Measurements from ENCODE around the gene GALM.
"Not testable (repeated sequence)": the region's sequence is repeated elsewhere in the genome, so short reads cannot be mapped to it uniquely, and the experiment has no call there.

GALM gene

GRCh38 chr2:38700113-38700785 is 34.3 kb downstream of the GALM start:
- Histone ChIP-seq H3K9ac (ENCODE audit: low read length in 2 of 2) (no peak overlapping the region), H3K9me3 (ENCODE audit: control insufficient read depth in 2 of 2, low read length in 2 of 2) (no peaks in the 10 kb centered on the region), H3K36me3 (ENCODE audit: control insufficient read depth in 2 of 2, insufficient read depth in 2 of 2, low read length in 2 of 2) (no peaks in the 10 kb centered on the region), H3K27ac (ENCODE audit: low read length) (no peak overlapping the region), H3K4me1 (ENCODE audit: control insufficient read depth, insufficient read depth, low read length) (no peaks in the 10 kb centered on the region), H3K4me3 (ENCODE audit: low read length in 2 of 2) (no peak overlapping the region), H3K27me3 (ENCODE audit: control insufficient read depth in 1 of 2, insufficient read depth in 2 of 2, low read length in 2 of 2) (no peaks in the 10 kb centered on the region)

GRCh38 chr2:38700881-38701458 is 35.1 kb downstream of the GALM start:
- Histone ChIP-seq H3K27ac (ENCODE audit: low read length) (no peak overlapping the region), H3K27me3 (ENCODE audit: control insufficient read depth in 1 of 2, insufficient read depth in 2 of 2, low read length in 2 of 2) (no peaks in the 10 kb centered on the region), H3K4me3 (ENCODE audit: low read length in 2 of 2) (no peak overlapping the region), H3K36me3 (ENCODE audit: control insufficient read depth in 2 of 2, insufficient read depth in 2 of 2, low read length in 2 of 2) (no peaks in the 10 kb centered on the region), H3K4me1 (ENCODE audit: control insufficient read depth, insufficient read depth, low read length) (no peaks in the 10 kb centered on the region), H3K9me3 (ENCODE audit: control insufficient read depth in 2 of 2, low read length in 2 of 2) (no peaks in the 10 kb centered on the region), H3K9ac (ENCODE audit: low read length in 2 of 2) (no peak overlapping the region)

- Histone ChIP-seq H3K27me3 (ENCODE audit: control insufficient read depth in 1 of 2, insufficient read depth in 2 of 2, low read length in 2 of 2) (no peaks in the 10 kb centered on the region), H3K9me3 (ENCODE audit: control insufficient read depth in 2 of 2, low read length in 2 of 2) (no peaks in the 10 kb centered on the region), H3K36me3 (ENCODE audit: control insufficient read depth in 2 of 2, insufficient read depth in 2 of 2, low read length in 2 of 2) (no peaks in the 10 kb centered on the region), H3K4me1 (ENCODE audit: control insufficient read depth, insufficient read depth, low read length) (no peaks in the 10 kb centered on the region), H3K27ac (ENCODE audit: low read length) (no peak overlapping the region), H3K9ac (ENCODE audit: low read length in 2 of 2) (no peak overlapping the region), H3K4me3 (ENCODE audit: low read length in 2 of 2) (no peak overlapping the region)
Observed at GRCh38 chr2:38701542-38701941, 35.6 kb downstream of the GALM start.

- Histone ChIP-seq H3K9ac (ENCODE audit: low read length in 2 of 2) (no peak overlapping the region), H3K4me3 (ENCODE audit: low read length in 2 of 2) (no peak overlapping the region), H3K4me1 (ENCODE audit: control insufficient read depth, insufficient read depth, low read length) (no peaks in the 10 kb centered on the region), H3K27ac (ENCODE audit: low read length) (no peak overlapping the region), H3K9me3 (ENCODE audit: control insufficient read depth in 2 of 2, low read length in 2 of 2) (no peaks in the 10 kb centered on the region), H3K36me3 (ENCODE audit: control insufficient read depth in 2 of 2, insufficient read depth in 2 of 2, low read length in 2 of 2) (no peaks in the 10 kb centered on the region), H3K27me3 (ENCODE audit: control insufficient read depth in 1 of 2, insufficient read depth in 2 of 2, low read length in 2 of 2) (no peaks in the 10 kb centered on the region)
Observed at GRCh38 chr2:38702413-38702812, 36.5 kb downstream of the GALM start.

- not testable (repeated sequence) for H3K9me3 ChIP-seq (ENCODE audit: control insufficient read depth in 2 of 2, low read length in 2 of 2); H3K9ac ChIP-seq (ENCODE audit: low read length in 2 of 2); H3K27me3 ChIP-seq (ENCODE audit: control insufficient read depth in 1 of 2, insufficient read depth in 2 of 2, low read length in 2 of 2); H3K4me3 ChIP-seq (ENCODE audit: low read length in 2 of 2); H3K27ac ChIP-seq (ENCODE audit: low read length); H3K4me1 ChIP-seq (ENCODE audit: control insufficient read depth, insufficient read depth, low read length); H3K36me3 ChIP-seq (ENCODE audit: control insufficient read depth in 2 of 2, insufficient read depth in 2 of 2, low read length in 2 of 2)
Observed at GRCh38 chr2:38703336-38703735, 37.4 kb downstream of the GALM start.

GRCh38 chr2:38704664-38705063 is 38.8 kb downstream of the GALM start:
- H3K36me3 ChIP-seq (ENCODE audit: control insufficient read depth in 2 of 2, insufficient read depth in 2 of 2, low read length in 2 of 2), result no peaks in the 10 kb centered on the region
- H3K27me3 ChIP-seq (ENCODE audit: control insufficient read depth in 1 of 2, insufficient read depth in 2 of 2, low read length in 2 of 2), result no peaks in the 10 kb centered on the region
- H3K27ac ChIP-seq (ENCODE audit: low read length), result no peak overlapping the region
- no peaks in the 10 kb centered on the region for H3K9me3 ChIP-seq (ENCODE audit: control insufficient read depth in 2 of 2, low read length in 2 of 2)
- no peak overlapping the region for H3K9ac ChIP-seq (ENCODE audit: low read length in 2 of 2)
- no peak overlapping the region for H3K4me3 ChIP-seq (ENCODE audit: low read length in 2 of 2)
- no peaks in the 10 kb centered on the region for H3K4me1 ChIP-seq (ENCODE audit: control insufficient read depth, insufficient read depth, low read length)

- Histone ChIP-seq H3K27me3 (ENCODE audit: control insufficient read depth in 1 of 2, insufficient read depth in 2 of 2, low read length in 2 of 2) (no peaks in the 10 kb centered on the region), H3K9me3 (ENCODE audit: control insufficient read depth in 2 of 2, low read length in 2 of 2) (no peaks in the 10 kb centered on the region), H3K27ac (ENCODE audit: low read length) (no peak overlapping the region), H3K4me1 (ENCODE audit: control insufficient read depth, insufficient read depth, low read length) (no peaks in the 10 kb centered on the region), H3K36me3 (ENCODE audit: control insufficient read depth in 2 of 2, insufficient read depth in 2 of 2, low read length in 2 of 2) (peaks cover 0 to 4% of the 10 kb centered on the region in 2 donors), H3K9ac (ENCODE audit: low read length in 2 of 2) (no peak overlapping the region), H3K4me3 (ENCODE audit: low read length in 2 of 2) (no peak overlapping the region)
Observed at GRCh38 chr2:38706846-38707345, 41.0 kb downstream of the GALM start.

GRCh38 chr2:38708491-38708890 is 42.6 kb downstream of the GALM start:
- not testable (repeated sequence) for H3K4me1 ChIP-seq (ENCODE audit: control insufficient read depth, insufficient read depth, low read length); H3K27me3 ChIP-seq (ENCODE audit: control insufficient read depth in 1 of 2, insufficient read depth in 2 of 2, low read length in 2 of 2); H3K36me3 ChIP-seq (ENCODE audit: control insufficient read depth in 2 of 2, insufficient read depth in 2 of 2, low read length in 2 of 2); H3K4me3 ChIP-seq (ENCODE audit: low read length in 2 of 2); H3K9ac ChIP-seq (ENCODE audit: low read length in 2 of 2); H3K27ac ChIP-seq (ENCODE audit: low read length); H3K9me3 ChIP-seq (ENCODE audit: control insufficient read depth in 2 of 2, low read length in 2 of 2)

GRCh38 chr2:38708900-38709566 is 43.1 kb downstream of the GALM start:
- H3K27ac ChIP-seq (ENCODE audit: low read length), result no peak overlapping the region
- no peak overlapping the region for H3K9ac ChIP-seq (ENCODE audit: low read length in 2 of 2)
- H3K27me3 ChIP-seq (ENCODE audit: control insufficient read depth in 1 of 2, insufficient read depth in 2 of 2, low read length in 2 of 2), result no peaks in the 10 kb centered on the region
- H3K4me1 ChIP-seq (ENCODE audit: control insufficient read depth, insufficient read depth, low read length), result no peaks in the 10 kb centered on the region
- no peak overlapping the region for H3K4me3 ChIP-seq (ENCODE audit: low read length in 2 of 2)
- no peaks in the 10 kb centered on the region for H3K9me3 ChIP-seq (ENCODE audit: control insufficient read depth in 2 of 2, low read length in 2 of 2)
- H3K36me3 ChIP-seq (ENCODE audit: control insufficient read depth in 2 of 2, insufficient read depth in 2 of 2, low read length in 2 of 2), result peaks cover 0 to 4% of the 10 kb centered on the region in 2 donors

GRCh38 chr2:38709567-38710194 is 43.8 kb downstream of the GALM start:
- Histone ChIP-seq H3K4me1 (ENCODE audit: control insufficient read depth, insufficient read depth, low read length) (no peaks in the 10 kb centered on the region), H3K27me3 (ENCODE audit: control insufficient read depth in 1 of 2, insufficient read depth in 2 of 2, low read length in 2 of 2) (no peaks in the 10 kb centered on the region), H3K9me3 (ENCODE audit: control insufficient read depth in 2 of 2, low read length in 2 of 2) (no peaks in the 10 kb centered on the region)

More at GRCh38 chr2:38709567-38710194, 43.8 kb downstream of the GALM start:
- no peak overlapping the region for H3K4me3 ChIP-seq (ENCODE audit: low read length in 2 of 2)
- no peak overlapping the region for H3K27ac ChIP-seq (ENCODE audit: low read length)
- no peak overlapping the region for H3K9ac ChIP-seq (ENCODE audit: low read length in 2 of 2)
- peaks cover 0 to 4% of the 10 kb centered on the region in 2 donors for H3K36me3 ChIP-seq (ENCODE audit: control insufficient read depth in 2 of 2, insufficient read depth in 2 of 2, low read length in 2 of 2)
